ENCODE measurements around the gene VMP1. TPM values are rescaled to one million over a fixed set of nuclear protein-coding genes. Genes with fewer than 3 reads are reported as not detected.

Gene VMP1
- total and polyA plus RNA-seq, 2 of the 4 experiments (the other 2 are of a cell fraction), result 89.8 to 197 TPM

DNA sequence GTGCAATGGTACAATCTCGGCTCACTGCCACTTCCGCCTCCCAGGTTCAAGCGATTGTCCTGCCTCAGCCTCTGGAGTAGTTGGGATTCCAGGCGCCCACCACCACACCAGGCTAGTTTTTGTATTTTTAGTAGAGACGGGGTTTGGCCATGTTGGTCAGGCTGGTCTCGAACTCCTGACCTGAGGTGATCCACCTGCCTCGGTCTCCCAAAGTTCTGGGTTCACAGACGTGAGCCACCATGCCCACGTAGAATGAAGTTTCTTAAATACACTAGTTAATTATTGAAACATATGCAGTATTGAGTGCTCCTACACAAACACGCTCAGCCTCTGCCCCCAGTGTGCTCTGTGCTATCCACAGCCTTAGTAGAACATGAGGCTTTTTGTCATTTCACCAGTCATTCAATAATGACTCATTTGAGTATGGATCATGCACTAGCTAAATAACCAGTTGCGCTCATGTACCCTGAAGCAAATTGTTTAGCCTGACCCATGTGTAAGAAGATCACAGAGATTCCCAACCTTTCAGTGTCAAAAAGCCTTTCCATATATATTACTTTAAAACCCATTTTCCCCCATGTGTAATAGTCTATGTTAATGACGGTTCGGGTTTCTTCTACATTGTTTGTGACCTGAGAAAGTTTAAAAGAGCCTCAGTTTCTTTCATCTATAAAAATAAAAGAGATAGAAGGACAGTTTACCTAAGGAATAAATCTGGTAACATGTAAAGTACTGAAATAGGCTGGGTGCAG lies 135.6 kb downstream of the VMP1 start (continued):
- TF ChIP-seq, protein P1, sequence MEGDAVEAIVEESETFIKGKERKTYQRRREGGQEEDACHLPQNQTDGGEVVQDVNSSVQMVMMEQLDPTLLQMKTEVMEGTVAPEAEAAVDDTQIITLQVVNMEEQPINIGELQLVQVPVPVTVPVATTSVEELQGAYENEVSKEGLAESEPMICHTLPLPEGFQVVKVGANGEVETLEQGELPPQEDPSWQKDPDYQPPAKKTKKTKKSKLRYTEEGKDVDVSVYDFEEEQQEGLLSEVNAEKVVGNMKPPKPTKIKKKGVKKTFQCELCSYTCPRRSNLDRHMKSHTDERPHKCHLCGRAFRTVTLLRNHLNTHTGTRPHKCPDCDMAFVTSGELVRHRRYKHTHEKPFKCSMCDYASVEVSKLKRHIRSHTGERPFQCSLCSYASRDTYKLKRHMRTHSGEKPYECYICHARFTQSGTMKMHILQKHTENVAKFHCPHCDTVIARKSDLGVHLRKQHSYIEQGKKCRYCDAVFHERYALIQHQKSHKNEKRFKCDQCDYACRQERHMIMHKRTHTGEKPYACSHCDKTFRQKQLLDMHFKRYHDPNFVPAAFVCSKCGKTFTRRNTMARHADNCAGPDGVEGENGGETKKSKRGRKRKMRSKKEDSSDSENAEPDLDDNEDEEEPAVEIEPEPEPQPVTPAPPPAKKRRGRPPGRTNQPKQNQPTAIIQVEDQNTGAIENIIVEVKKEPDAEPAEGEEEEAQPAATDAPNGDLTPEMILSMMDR (conservative IDR thresholded peaks at IDR 0.05; ENCODE audit: low read depth, low read length), result no peak
- TF ChIP-seq CHD1 (IDR thresholded peaks at IDR 0.05; ENCODE audit: low read depth, low read length), result no peak; the same call in 1 of the 2 replicates

Data from IMR-90 (cell line).